GM12872 (cell line): Measurements from ENCODE around the gene SCUBE1.

ENCODE experiments used
- CTCF ChIP-seq: IDR thresholded peaks from 3 replicates; pipeline ENCODE4 v1.5.1; 2011; ENCODE audit warnings: low read depth, mild to moderate bottlenecking, low read length, moderate library complexity; ENCODE audit not compliant: insufficient read depth

The SCUBE1 gene

GRCh38 chr22:43292630-43293018 is 50.5 kb downstream of the SCUBE1 start:
- no peak for TF ChIP-seq CTCF

GRCh38 chr22:43291381-43291780 is 51.8 kb downstream of the SCUBE1 start:
- TF ChIP-seq CTCF: no peak

- no peak for TF ChIP-seq CTCF
Measured at GRCh38 chr22:43289976-43290721, 53.0 kb downstream of the SCUBE1 start.

GRCh38 chr22:43289531-43289963 is 53.6 kb downstream of the SCUBE1 start:
- TF ChIP-seq CTCF: no peak

GRCh38 chr22:43288807-43289420 is 54.3 kb downstream of the SCUBE1 start:
- TF ChIP-seq CTCF: no peak

- TF ChIP-seq CTCF: no peak
Measured at GRCh38 chr22:43288378-43288777, 54.8 kb downstream of the SCUBE1 start.

- TF ChIP-seq CTCF: no peak
Measured at GRCh38 chr22:43287441-43287840, 55.7 kb downstream of the SCUBE1 start.
